HG02870 (cell line): ENCODE data around the gene CEBPG.

Experiments used
- ATAC-seq: cut with Tn5 transposase; IDR thresholded peaks from one replicate; pipeline ENCODE4 v1.9.1; 2021; ENCODE audit warnings: mild to moderate bottlenecking, moderate library complexity; ENCODE audit not compliant: unreplicated experiment

CEBPG gene

GRCh38 chr19:33377586-33378475 is 4.3 kb downstream of the CEBPG start:
- no peak for ATAC-seq

GRCh38 chr19:33379151-33379829 is 5.8 kb downstream of the CEBPG start:
- no peak for ATAC-seq

- no peak for ATAC-seq
These were observed 7.6 kb downstream of the CEBPG start for GRCh38 chr19:33381101-33381500.

DNA sequence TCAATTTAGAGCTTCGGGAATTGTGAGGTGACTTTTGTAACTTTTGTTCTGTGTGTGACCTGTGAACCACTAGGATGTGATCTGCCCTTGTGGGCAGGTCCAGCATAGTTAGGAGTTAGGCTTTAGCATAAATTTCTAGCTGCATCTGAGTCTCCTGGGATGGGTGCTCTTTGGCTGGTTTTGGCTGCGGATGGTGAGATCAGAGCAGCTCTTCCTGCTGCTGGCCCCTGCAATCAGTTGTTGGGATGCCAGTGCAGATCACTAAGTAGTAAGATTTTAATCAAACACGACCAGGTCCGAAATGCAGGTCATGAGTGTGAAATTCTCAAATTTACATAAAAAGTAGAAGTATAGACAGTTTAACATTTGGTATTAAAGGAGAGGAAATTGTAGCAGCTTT is 8.5 kb downstream of the CEBPG start:
- ATAC-seq, result no peak

DNA sequence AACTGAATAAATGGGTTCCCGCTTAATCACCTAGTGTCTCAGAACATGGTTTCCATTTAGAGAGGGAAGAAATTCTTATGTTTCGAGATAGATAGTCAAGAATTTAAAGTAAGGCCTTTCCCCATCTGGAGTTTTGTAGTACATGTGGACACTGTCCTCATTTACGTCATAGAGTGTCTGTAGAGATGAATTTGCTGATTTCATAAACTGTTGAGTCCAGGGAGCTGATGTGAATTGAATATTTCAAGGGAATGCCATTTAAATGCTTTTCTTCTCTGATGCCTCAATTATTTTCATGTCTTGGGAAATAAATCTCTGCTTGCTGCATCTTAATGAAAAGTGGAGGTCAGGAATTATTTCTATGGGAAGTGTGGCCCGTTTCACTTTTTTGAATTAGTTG is 9.5 kb downstream of the CEBPG start:
- no peak for ATAC-seq

- no peak for ATAC-seq
These were observed 10.3 kb downstream of the CEBPG start for GRCh38 chr19:33383720-33384292.

- ATAC-seq, result no peak
These were observed 11.5 kb downstream of the CEBPG start for GRCh38 chr19:33384983-33385382.

GRCh38 chr19:33385956-33386355 is 12.4 kb downstream of the CEBPG start:
- ATAC-seq, result no peak

DNA sequence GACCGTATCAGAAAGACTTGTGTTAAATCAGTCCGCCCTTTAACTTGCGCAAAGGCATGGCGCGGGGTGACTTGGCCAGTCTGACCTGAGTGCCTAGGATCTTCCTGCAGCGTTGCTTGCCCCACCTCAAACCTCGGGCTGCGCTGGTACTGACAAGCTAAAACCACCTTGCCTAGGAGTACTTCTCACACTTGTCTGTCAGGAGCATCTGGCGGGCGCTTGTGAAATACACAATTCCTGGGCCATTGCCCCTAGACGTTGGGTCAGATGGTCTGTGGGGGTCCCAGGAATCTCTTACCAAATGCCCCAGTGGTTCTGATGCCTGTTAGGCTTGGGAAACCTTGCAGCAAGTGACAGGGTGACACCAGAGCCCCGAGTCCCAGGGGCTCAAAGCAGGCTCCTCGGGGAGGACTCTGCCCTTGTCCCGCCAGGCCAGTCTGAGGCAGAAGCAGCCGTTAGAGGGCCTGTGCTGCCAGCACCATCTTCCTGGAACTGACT is 12.9 kb downstream of the CEBPG start:
- no peak for ATAC-seq

DNA sequence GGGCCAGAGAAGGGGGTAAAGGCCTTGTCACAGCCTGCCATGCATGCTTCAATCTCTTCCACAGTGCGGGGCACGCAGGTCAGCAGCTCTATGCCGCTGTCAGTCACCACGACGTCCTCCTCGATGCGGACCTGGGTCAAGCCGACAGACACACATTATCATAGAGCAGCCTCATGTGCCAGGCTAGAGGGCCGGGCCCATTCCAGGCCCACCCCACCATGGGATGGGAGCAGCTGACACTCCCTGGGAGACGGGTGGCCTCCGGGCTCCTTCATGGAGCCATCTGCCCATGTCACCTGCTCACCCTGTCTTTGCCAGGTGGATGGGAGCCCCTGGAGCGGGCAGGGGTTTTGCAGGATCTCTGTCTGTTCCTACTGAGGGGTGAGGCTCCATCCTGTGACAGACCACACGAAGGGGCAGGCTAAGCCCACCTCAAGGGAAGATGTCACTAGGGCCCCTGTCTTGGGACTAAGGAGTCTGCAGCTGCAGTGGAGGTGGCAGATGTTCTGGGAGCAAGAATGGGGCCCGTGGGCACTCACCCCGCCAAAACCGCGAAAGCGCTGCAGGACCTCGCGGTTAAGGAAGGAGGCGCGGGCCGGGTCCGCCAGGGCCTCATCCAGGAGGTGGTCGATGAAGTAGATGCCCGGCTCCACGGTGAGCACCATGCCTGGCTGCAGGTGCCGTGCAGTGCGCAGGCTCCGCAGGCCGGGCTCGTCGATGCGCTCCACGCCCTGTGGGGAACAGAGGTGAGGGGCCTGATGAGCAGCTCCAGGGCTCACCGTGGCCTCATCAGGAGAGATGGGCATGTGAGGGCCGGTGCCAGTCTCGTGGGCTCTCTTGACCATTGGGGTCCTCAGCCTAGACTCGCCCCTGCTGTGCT is 14.1 kb downstream of the CEBPG start:
- ATAC-seq, result no peak

- no peak for ATAC-seq
These were observed 14.8 kb downstream of the CEBPG start for GRCh38 chr19:33388231-33388724.

GRCh38 chr19:33388725-33389420 is 15.4 kb downstream of the CEBPG start:
- no peak for ATAC-seq

DNA sequence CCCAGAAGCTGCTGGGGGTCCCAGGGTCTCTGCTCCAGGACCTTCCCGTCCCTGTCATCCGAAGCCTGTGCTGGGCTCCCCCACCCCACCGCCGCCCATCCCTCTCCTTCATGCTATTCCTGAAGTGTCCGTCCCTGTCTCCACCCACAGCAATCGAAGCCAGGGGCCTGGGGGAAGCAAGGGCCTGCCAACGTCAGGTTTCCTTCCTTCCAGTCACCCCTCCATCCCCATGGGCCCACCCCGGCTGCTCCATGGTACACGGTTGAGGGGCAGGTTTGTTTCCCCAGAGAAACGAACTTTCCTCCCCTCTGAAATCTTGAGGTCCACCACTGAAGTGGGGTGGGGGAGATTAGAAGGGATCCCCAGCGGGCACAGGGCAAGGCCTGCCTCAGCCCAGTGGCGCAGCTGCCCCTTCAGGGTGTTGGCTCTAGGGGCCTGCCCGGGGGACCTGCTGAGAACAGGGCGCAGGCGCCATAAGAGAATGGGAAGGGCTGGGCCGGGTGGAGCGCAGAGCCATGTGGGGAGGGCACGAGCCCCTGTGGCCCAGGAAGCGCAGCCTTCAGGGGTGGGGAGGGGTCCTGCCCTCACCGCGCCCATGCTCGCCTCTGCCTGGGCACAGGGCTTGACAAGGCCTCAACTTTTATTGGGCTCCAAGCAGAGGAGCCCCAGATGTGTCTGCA is 16.1 kb downstream of the CEBPG start:
- ATAC-seq, result no peak

GRCh38 chr19:33390101-33390907 is 16.8 kb downstream of the CEBPG start:
- no peak for ATAC-seq

- no peak for ATAC-seq
These were observed 17.6 kb downstream of the CEBPG start for GRCh38 chr19:33390908-33391630.

GRCh38 chr19:33391631-33392249 is 18.2 kb downstream of the CEBPG start:
- no peak for ATAC-seq
